IPS DF 6.9 (cell line): Measurements from ENCODE around the gene ARSB.

Source experiments
- DNase-seq: peaks from one replicate; pipeline ENCODE4 v3.0.0-alpha.2; 2013; ENCODE audit warnings: low read depth, low spot score
- H3K27ac ChIP-seq: one replicate; pipeline ENCODE4 v1.5.1; 2013; ENCODE audit warnings: low read length, control low read depth
- H3K27me3 ChIP-seq: 2 replicates; pipeline ENCODE4 v1.6.1; 2013; ENCODE audit warnings: mild to moderate bottlenecking, low read length; ENCODE audit not compliant: control insufficient read depth, insufficient read depth
- H3K36me3 ChIP-seq: 2 replicates; pipeline ENCODE4 v1.6.1; 2013; ENCODE audit warnings: low read length; ENCODE audit not compliant: control insufficient read depth, insufficient read depth
- H3K4me1 ChIP-seq: 2 replicates; pipeline ENCODE4 v1.6.1; 2013; ENCODE audit warnings: low read length; ENCODE audit not compliant: control insufficient read depth, insufficient read depth
- H3K4me3 ChIP-seq: 2 replicates; pipeline ENCODE4 v1.5.1; 2013; ENCODE audit warnings: mild to moderate bottlenecking, low read length
- H3K9me3 ChIP-seq: 2 replicates; pipeline ENCODE4 v1.6.1; 2013; ENCODE audit warnings: low read length, inconsistent platforms; ENCODE audit not compliant: control insufficient read depth, insufficient read depth
- WGBS: extraction: QIAGEN DNeasy Blood & Tissue Kit; methylation state at CpG from one replicate; pipeline ENCODE4 v1.1.7; 2013; ENCODE audit warnings: mixed read lengths, missing lambda C conversion rate; ENCODE audit not compliant: insufficient read length, insufficient coverage; 5-methylcytosine and 5-hydroxymethylcytosine counted together

Gene ARSB

DNA sequence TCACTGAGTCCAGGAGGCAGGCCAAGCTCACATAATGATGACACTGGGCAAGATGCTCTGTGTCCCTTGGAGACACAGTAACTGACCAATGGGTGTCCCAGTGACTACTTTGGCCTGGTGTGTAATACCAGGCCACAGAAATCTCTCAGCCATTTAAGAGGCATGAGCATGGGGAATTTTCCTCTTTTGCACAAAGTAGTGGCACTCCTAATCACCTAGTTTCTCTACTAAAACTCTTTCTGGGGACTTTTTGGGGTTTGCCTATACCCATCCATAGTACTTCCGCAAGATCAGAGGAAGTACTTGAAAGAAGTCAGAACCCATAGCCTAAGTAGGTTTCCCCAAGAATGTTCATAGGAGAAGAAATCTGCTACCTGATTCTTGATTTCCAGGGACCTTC lies 161.9 kb downstream of the ARSB start:
- H3K9me3 ChIP-seq, result no peaks in the 10 kb centered on the region
- WGBS, result no CpG with 5 or more reads among the region's 1 CpG
- H3K36me3 ChIP-seq, result no peaks in the 10 kb centered on the region
- DNase-seq, result no peak
- no peaks in the 10 kb centered on the region for H3K4me1 ChIP-seq
- H3K4me3 ChIP-seq, result no peak overlapping the region
- H3K27ac ChIP-seq, result no peak overlapping the region
- H3K27me3 ChIP-seq, result no peaks in the 10 kb centered on the region

DNA sequence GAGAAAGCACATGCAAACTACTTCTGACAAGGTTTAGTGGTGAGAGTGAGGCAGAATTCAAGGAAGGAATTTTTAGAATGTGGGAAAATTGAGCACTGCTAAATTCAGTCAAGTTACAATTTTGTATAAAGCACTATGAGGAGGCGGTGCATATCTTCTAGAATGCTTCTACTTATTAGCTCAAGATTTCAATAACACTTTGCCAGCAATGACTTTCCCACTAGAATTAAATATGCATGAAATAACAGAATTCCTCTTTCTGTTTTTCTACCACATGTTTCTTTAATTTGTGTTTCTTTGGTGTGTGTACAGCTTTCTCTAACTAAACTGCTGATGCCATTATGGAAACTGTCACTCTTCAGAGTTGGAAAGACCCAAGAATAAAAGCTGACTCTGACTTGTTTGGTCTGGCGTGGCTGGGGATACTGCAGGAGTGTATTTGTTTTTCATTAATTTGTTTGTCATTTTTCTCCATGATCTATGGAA lies 163.5 kb downstream of the ARSB start:
- no CpG with 5 or more reads among the region's 2 CpGs for WGBS
- no peak for DNase-seq
- H3K4me1 ChIP-seq, result no peaks in the 10 kb centered on the region
- no peaks in the 10 kb centered on the region for H3K27me3 ChIP-seq
- no peaks in the 10 kb centered on the region for H3K36me3 ChIP-seq
- no peaks in the 10 kb centered on the region for H3K9me3 ChIP-seq
- H3K4me3 ChIP-seq, result no peak overlapping the region
- H3K27ac ChIP-seq, result no peak overlapping the region

DNA sequence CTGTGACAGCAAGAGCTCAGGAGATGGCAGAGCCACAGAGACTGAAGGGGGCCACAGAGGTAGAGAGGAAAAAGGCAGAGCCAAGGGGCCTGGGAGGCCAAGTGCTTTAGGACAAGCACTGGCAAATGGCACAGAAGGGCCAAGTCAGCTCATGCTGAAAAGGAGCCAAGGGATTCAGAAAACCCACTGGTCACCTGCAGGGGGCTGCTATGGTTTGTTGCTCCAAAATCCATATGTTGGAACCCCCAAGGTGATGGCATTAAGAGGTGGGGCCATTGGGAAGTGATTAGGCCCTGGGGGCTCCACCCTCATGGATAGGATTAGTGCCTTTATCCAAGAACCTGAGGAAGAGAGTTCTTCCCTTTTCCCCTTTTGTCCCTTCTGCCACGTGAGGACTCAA lies 165.4 kb downstream of the ARSB start:
- Histone ChIP-seq H3K27me3 (no peaks in the 10 kb centered on the region), H3K9me3 (no peaks in the 10 kb centered on the region), H3K4me3 (no peak overlapping the region), H3K27ac (no peak overlapping the region), H3K36me3 (no peaks in the 10 kb centered on the region), H3K4me1 (no peaks in the 10 kb centered on the region)
- WGBS, result no CpG with 5 or more reads among the region's 1 CpG
- DNase-seq, result no peak

DNA sequence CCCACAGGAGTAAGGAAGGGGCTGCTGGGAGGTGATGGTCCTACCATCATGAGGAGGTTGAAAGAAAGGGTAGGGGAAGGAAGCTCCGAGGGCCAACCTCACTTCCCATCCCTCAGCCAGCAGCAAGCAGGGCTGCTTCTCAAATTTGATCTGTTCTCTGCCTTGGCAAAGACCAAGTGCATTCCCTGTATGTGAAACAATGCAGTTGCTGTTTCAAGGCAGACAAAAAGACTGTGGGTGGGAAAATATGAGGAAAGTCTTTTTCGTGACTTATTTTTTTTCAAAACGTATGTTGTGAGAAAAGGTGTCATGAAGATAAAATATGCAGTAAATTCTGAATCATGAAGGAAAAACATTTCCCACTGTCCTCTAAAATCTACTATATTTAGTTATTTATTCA lies 165.9 kb downstream of the ARSB start:
- H3K36me3 ChIP-seq, result no peaks in the 10 kb centered on the region
- H3K4me1 ChIP-seq, result no peaks in the 10 kb centered on the region
- H3K9me3 ChIP-seq, result no peaks in the 10 kb centered on the region
- no peak overlapping the region for H3K4me3 ChIP-seq
- no CpG with 5 or more reads among the region's 3 CpGs for WGBS
- H3K27ac ChIP-seq, result no peak overlapping the region
- H3K27me3 ChIP-seq, result no peaks in the 10 kb centered on the region
- no peak for DNase-seq

DNA sequence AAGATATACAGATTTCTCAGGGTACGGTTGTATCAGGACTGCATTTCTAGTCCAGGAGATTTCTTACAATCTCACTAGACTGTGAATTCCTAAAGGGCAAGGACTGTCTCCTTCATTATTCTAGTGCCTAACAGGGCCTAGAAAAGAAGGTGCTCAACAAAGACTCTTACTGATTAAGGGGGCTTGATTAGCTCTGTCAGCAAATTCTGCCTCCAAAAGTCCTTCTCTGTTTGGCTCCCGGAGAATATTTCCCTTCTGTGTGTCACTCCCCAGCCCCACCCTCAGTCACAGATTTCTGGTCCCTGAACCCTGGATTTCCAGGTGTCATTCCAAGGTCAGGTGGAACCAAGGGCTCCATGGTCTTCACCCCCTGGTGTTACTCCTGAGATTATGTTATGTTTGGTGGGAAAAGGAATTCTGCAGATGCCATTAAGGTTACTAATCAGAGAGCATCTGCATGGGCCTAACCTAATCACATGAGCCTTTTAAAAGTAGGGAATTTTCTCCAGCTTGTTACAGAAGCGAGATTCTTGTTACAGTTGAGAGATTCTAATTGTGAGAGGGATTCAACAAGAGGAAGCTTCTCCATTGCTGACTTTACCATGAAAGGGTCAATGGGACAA lies 168.9 kb downstream of the ARSB start:
- Histone ChIP-seq H3K4me1 (no peaks in the 10 kb centered on the region), H3K4me3 (no peak overlapping the region), H3K36me3 (no peaks in the 10 kb centered on the region), H3K27ac (no peak overlapping the region), H3K27me3 (no peaks in the 10 kb centered on the region), H3K9me3 (no peaks in the 10 kb centered on the region)
- no CpG with 5 or more reads among the region's 3 CpGs for WGBS
- no peak for DNase-seq

GRCh38 chr5:78813906-78814530 lies 171.1 kb downstream of the ARSB start:
- no peak overlapping the region for H3K27ac ChIP-seq
- H3K4me3 ChIP-seq, result no peak overlapping the region
- no peaks in the 10 kb centered on the region; the same call in 1 of the 2 replicates for H3K27me3 ChIP-seq
- no CpG with 5 or more reads among the region's 2 CpGs for WGBS
- H3K36me3 ChIP-seq, result no peaks in the 10 kb centered on the region
- H3K4me1 ChIP-seq, result 0 out of 2 replicates have a peak, but pooled peaks cover 2% of the 10 kb centered on the region
- H3K9me3 ChIP-seq, result no peaks in the 10 kb centered on the region
- no peak for DNase-seq

DNA sequence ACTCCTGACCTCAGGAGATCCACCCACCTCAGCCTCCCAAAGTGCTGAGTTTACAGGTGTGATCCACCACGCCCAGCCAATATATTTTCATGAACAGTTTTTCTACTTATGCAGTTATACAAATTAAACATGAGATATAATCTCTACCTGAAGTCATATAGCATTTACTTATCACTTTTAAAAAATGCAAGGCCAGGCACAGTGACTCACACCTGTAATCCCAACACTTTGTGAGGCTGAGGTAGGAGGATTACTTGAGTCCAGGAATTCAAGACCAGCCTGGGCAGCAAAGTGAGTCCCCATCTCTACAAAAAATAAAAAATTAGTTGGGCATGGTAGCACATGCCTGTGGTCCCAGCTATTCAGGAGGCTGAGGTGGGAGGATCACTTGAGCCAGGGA lies 171.8 kb downstream of the ARSB start:
- no peaks in the 10 kb centered on the region for H3K36me3 ChIP-seq
- H3K9me3 ChIP-seq, result no peaks in the 10 kb centered on the region
- 0 out of 2 replicates have a peak, but pooled peaks cover 2% of the 10 kb centered on the region for H3K4me1 ChIP-seq
- DNase-seq, result no peak
- WGBS, result no CpG with 5 or more reads among the region's 1 CpG
- no peak overlapping the region for H3K27ac ChIP-seq
- no peaks in the 10 kb centered on the region; the same call in 1 of the 2 replicates for H3K27me3 ChIP-seq
- no peak overlapping the region for H3K4me3 ChIP-seq

DNA sequence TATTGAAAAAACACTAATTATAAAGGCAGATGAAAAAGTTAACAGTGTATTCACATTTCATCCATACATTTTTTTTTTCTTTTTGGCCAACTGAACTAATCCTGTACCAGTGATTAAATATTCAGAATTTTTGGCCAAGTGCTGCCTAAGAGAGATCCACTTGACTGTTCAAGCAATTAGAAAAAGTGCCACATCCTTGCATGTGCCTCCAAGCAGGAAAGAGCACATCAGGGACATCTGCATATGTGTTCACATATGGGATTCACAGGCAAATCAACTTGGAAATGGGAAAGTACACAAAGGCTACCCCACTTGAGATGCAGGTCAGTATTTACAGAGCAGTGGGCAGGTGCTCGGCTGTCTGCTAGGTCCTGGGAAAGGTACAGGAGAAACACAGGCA lies 173.2 kb downstream of the ARSB start:
- WGBS, result no CpG with 5 or more reads among the region's 1 CpG
- no peak overlapping the region for H3K27ac ChIP-seq
- H3K4me3 ChIP-seq, result no peak overlapping the region
- no peaks in the 10 kb centered on the region; the same call in 1 of the 2 replicates for H3K27me3 ChIP-seq
- no peaks in the 10 kb centered on the region for H3K9me3 ChIP-seq
- no peaks in the 10 kb centered on the region for H3K36me3 ChIP-seq
- no peak for DNase-seq
- 0 out of 2 replicates have a peak, but pooled peaks cover 2% of the 10 kb centered on the region for H3K4me1 ChIP-seq

DNA sequence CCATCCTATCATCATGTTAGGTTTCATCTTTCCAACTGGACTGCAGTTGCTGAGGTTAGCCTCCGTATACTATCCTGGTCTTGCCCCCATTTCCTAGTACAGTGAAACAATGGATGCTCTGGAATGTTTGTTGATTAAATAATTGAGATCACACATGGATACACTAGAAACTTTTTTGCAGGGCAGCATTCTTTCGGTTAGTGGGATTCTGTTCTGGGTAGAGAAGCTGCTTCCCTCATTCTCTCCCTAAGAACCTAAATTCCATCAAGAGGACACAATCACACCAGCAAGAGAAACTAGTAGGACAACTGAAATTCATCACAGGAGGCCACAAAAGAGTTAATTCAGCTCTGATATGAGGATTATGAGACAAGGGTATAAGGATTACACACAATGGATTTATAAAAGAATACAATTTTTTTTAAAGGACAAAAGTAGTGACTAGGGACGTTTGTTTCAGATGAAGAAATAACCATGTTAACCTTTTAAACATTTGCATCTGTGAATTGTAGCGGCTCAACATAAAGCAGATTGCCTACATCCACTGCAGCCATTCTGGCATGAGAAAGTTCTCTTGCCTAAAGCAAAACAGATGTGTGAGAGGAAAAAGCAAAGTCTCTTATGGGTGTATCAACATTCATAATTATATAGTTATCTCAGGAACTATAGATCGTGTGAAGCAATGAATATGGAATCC lies 173.8 kb downstream of the ARSB start:
- no CpG with 5 or more reads among the region's 5 CpGs for WGBS
- Histone ChIP-seq H3K36me3 (no peaks in the 10 kb centered on the region), H3K27ac (no peak overlapping the region)

DNA sequence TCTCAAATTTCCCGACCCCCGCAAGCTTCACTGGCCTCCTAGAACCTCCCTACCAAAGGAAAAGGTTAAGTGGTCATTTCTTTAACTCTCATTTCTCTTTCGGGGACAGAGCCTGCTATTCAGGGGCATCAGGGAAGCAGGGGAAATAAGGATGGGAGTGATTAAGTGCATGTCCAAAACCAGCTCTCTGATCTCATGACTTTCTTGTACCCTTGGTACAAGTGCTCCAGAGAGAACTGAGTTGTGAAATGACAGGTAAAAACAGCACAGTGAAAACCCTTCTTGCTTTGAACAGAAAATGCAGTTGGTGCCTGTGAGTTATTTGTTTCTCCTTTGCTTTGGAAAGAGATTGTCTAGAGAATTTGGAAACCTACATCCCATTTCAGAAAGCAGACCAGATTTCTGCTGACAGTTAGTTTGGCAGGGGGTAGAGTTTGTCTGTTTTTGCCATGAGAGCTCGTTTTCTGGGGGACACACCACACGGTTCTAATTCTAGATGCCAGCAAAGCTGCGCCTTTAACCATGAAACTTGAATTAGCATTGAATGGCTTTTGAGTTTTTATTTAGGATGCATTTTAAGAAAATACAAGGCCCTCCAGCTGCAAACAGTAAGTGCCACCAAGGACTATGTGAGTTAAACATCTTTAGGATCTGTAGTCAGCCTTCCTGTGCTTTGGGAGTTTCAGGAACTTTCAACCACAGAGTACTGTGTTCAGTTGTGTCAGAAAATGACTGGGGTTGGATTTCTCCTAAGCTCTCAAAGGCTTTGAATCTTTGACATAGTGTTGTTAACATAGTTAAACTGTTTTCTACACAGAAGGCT lies 174.8 kb downstream of the ARSB start:
- Histone ChIP-seq H3K4me1 (0 out of 2 replicates have a peak, but pooled peaks cover 2% of the 10 kb centered on the region), H3K9me3 (no peaks in the 10 kb centered on the region), H3K4me3 (no peak overlapping the region), H3K36me3 (no peaks in the 10 kb centered on the region), H3K27me3 (no peaks in the 10 kb centered on the region; the same call in 1 of the 2 replicates), H3K27ac (no peak overlapping the region)
- WGBS, result no CpG with 5 or more reads among the region's 6 CpGs
- no peak for DNase-seq

More for the DNA sequence above, 173.8 kb downstream of the ARSB start:
- H3K27me3 ChIP-seq, result no peaks in the 10 kb centered on the region; the same call in 1 of the 2 replicates
- DNase-seq, result no peak
- H3K9me3 ChIP-seq, result no peaks in the 10 kb centered on the region
- H3K4me1 ChIP-seq, result 0 out of 2 replicates have a peak, but pooled peaks cover 2% of the 10 kb centered on the region
- H3K4me3 ChIP-seq, result no peak overlapping the region
